Prostate gland (tissue), 2 donors: ENCODE data around the gene TSG101. TPM values are rescaled to one million over a fixed set of nuclear protein-coding genes. Genes with fewer than 3 reads are reported as not detected.

Experiments used
- DNase-seq: peaks from one replicate; pipeline ENCODE4 v3.0.0-alpha.2; 2019; ENCODE audit warnings: low spot score
- H3K27ac ChIP-seq, 2 donors: fragments of 200-600 bp; sonication (generic); 2 replicates each; pipeline ENCODE4 v1.5.1; 2017 to 2019
- H3K27me3 ChIP-seq: fragments of 200-600 bp; sonication (generic); replicated peaks from 2 replicates; pipeline ENCODE4 v1.5.1; 2019; ENCODE audit not compliant: insufficient read depth
- H3K36me3 ChIP-seq, 2 donors: fragments of 200-600 bp; sonication (generic); 1 replicate in 1 of 2; 2 replicates in 1 of 2; pipeline versions ENCODE4 v1.5.1 to v1.8.1; 2017 to 2019
- H3K4me1 ChIP-seq: fragments of 200-600 bp; sonication (generic); replicated peaks from 2 replicates; pipeline ENCODE4 v1.5.1; 2019
- H3K4me3 ChIP-seq, 2 donors: fragments of 200-600 bp; sonication (generic); 2 replicates each; pipeline ENCODE4 v1.5.1; 2017 to 2019
- H3K9me3 ChIP-seq: fragments of 200-600 bp; sonication (generic); 2 replicates; pipeline ENCODE4 v1.5.1; 2017
- CTCF ChIP-seq, 4 experiments: fragments of 200-600 bp in 2 of 4; fragments of 450-650 bp in 2 of 4; sonication (generic) in 2 of 4; IDR thresholded peaks; 1 replicate in 3 of 4; 2 replicates in 1 of 4; pipeline ENCODE4 v1.5.1; 2016 to 2019; ENCODE audit warnings: antibody characterized with exemption in 4 of 4, mild to moderate bottlenecking in 2 of 4, moderate library complexity in 2 of 4
- POLR2A ChIP-seq: fragments of 450-650 bp; IDR thresholded peaks from one replicate; pipeline ENCODE4 v1.6.1; 2016; ENCODE audit warnings: antibody characterized with exemption, mild to moderate bottlenecking
- POLR2AphosphoS5 ChIP-seq: sonication (generic); formaldehyde crosslinking; IDR thresholded peaks from one replicate; pipeline ENCODE4 v1.6.1; 2017; ENCODE audit warnings: antibody characterized with exemption
- WGBS: methylation state at CpG from one replicate; pipeline ENCODE4 v1.1.5; 2018; 5-methylcytosine and 5-hydroxymethylcytosine counted together
- intact Hi-C: fragments of 100-400 bp; cut with DNase I; formaldehyde crosslinking; loops from one replicate; pipeline ENCODE4 v1.14.2; 2022
- total RNA-seq, 2 donors: library from RNA; depleted of rRNA; stranded (reverse); fragments of >200 nt; gene quantifications; one replicate each; pipeline ENCODE4 v1.1.0, GENCODE V29; 2016

The TSG101 gene
- total RNA-seq, 2 donors from 2014 or later = 60.5 to 94.5 TPM

DNA sequence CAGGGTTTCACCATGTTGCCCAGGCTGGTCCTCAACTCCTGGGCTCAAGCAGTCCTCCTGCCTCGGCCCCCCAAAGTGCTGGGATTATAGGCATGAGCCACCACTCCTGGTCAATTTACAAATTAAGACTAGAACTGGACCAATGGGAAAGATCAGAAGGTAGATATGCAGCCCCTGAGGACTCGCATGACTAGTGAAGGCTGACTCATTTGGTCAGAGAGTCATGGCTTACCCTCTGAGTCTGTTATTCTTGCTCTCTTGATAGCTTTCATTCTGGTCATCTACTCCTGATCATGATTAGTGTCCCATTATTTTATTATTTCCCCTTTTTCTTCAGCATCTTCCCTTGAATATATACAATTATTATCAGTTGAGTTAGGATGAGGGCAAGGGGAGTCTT is 73.8 kb downstream of the TSG101 start:
- H3K4me1 ChIP-seq = no peaks in the 10 kb centered on the region
- 71% methylated on average over 2 of the region's 2 CpGs for WGBS
- no peaks in the 10 kb centered on the region for H3K36me3 ChIP-seq
- DNase-seq = no peak
- H3K9me3 ChIP-seq = no peaks in the 10 kb centered on the region
- TF ChIP-seq POLR2A (no peak), POLR2AphosphoS5 (no peak), CTCF (IDR thresholded peaks at IDR 0.05) (no peak)
- no peak overlapping the region for H3K4me3 ChIP-seq
- H3K27me3 ChIP-seq = no peaks in the 10 kb centered on the region
- no peak overlapping the region for H3K27ac ChIP-seq
- intact Hi-C loops = no loop called here

DNA sequence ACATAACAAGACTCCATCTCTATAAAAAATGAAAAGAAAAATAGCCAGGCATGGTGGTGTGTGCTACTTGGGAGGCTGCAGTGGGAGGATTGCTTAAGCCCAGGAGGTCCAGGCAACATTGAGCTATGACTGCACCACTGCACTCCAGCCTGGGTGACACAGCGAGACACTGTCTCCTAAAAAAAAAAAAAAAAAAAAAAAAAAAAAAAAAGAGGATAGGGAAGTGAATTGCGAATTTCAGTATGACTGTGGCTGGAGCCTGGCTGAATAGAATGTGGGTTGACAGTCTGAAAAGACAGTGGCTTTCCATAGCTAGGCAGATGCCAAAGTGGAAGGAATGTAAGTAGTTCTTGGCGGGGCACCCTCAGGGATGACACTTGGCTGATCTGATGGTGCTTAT is 77.5 kb downstream of the TSG101 start:
- H3K9me3 ChIP-seq = no peaks in the 10 kb centered on the region
- H3K27ac ChIP-seq = no peak overlapping the region
- no peak for TF ChIP-seq CTCF (IDR thresholded peaks at IDR 0.05)
- no peak for TF ChIP-seq POLR2A
- no peak for TF ChIP-seq POLR2AphosphoS5
- no peaks in the 10 kb centered on the region for H3K4me1 ChIP-seq
- intact Hi-C loops = no loop called here
- no peaks in the 10 kb centered on the region for H3K27me3 ChIP-seq
- DNase-seq = no peak
- 90% methylated on average over 3 of the region's 3 CpGs for WGBS
- H3K4me3 ChIP-seq = no peak overlapping the region
- H3K36me3 ChIP-seq = no peaks in the 10 kb centered on the region

DNA sequence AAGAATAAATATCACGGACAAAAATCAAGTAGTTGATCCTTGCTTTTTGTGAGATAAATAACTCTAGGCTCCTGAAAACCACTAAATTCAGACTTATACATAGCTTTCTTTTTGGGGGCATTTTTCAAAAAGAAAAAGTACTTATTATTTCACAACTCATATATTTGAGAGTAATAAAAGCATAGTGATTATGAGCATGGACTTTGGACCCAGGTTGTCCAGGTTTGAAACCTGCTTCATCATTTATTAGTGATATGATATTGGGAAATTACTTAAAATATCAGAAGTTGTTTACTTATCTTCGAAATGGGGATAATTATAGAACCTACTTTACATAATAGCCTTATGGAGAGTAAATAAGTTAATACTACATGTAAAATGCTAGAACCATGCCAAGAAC is 88.1 kb downstream of the TSG101 start:
- no peak overlapping the region for H3K4me3 ChIP-seq
- no peaks in the 10 kb centered on the region for H3K27me3 ChIP-seq
- H3K4me1 ChIP-seq = no peaks in the 10 kb centered on the region
- intact Hi-C loops = no loop called here
- no peaks in the 10 kb centered on the region for H3K36me3 ChIP-seq
- no peak for DNase-seq
- H3K27ac ChIP-seq = no peak overlapping the region
- no peaks in the 10 kb centered on the region for H3K9me3 ChIP-seq
- TF ChIP-seq POLR2A (no peak), POLR2AphosphoS5 (no peak), CTCF (IDR thresholded peaks at IDR 0.05) (no peak)
- WGBS = 75% methylated on average over 2 of the region's 2 CpGs

Other genes starting within 250 kb of the TSG101 start
- 10 to 100 TPM; 20.5 to 56.0 TPM for gene HPS5, start 204.8 kb downstream of the TSG101 start, total RNA-seq
- gene GTF2H1, start 204.4 kb downstream of the TSG101 start, total RNA-seq = 10 to 100 TPM; 34.8 to 89.0 TPM
- gene LDHA, start 132.4 kb downstream of the TSG101 start, total RNA-seq = 100 to 1,000 TPM; 182 to 192 TPM
- gene LDHC, start 114.6 kb downstream of the TSG101 start, total RNA-seq = 10 to 100 TPM in 1 of 2 donors, not detected in 1; 34.5 TPM
- gene LDHAL6A, start 71.1 kb downstream of the TSG101 start, total RNA-seq = under 1 TPM in 1 of 2 donors, not detected in 1; 0.23 TPM
- 10 to 100 TPM; 28.1 to 37.1 TPM for gene UEVLD, start 61.8 kb upstream of the TSG101 start, total RNA-seq
- gene MISFA, start 72.8 kb upstream of the TSG101 start, total RNA-seq = 1 to 10 TPM in 1 of 2 donors, under 1 TPM in 1; 0.82 to 7.3 TPM
- 10 to 100 TPM; 18.0 to 19.3 TPM for gene SPTY2D1, start 107.4 kb upstream of the TSG101 start, total RNA-seq
- gene TMEM86A, start 171.8 kb upstream of the TSG101 start, total RNA-seq = 1 to 10 TPM; 3.2 to 6.5 TPM
- gene IGSF22, start 199.2 kb upstream of the TSG101 start, total RNA-seq = 1 to 10 TPM in 1 of 2 donors, under 1 TPM in 1; 0.82 to 1.1 TPM